Skeletal muscle tissue (tissue), 4 donors: Measurements from ENCODE around the gene TMOD1. TPM values are rescaled to one million over a fixed set of nuclear protein-coding genes. Genes with fewer than 3 reads are reported as not detected.

Source experiments
- H3K27ac ChIP-seq: one replicate; pipeline ENCODE4 v1.7.0; 2013; ENCODE audit warnings: mild to moderate bottlenecking, low read depth, low read length, inconsistent platforms
- H3K27me3 ChIP-seq, 3 donors: one replicate each; pipeline ENCODE4 v1.7.0; 2013; ENCODE audit warnings: low read length in 3 of 3; ENCODE audit not compliant: control insufficient read depth in 3 of 3, insufficient read depth in 3 of 3
- H3K36me3 ChIP-seq, 3 donors: one replicate each; pipeline ENCODE4 v1.7.0; 2013; ENCODE audit warnings: low read length in 3 of 3; ENCODE audit not compliant: control insufficient read depth in 3 of 3, insufficient read depth in 3 of 3
- H3K4me1 ChIP-seq, 3 donors: one replicate each; pipeline ENCODE4 v1.7.0; 2013; ENCODE audit warnings: low read length in 3 of 3, mild to moderate bottlenecking in 3 of 3; ENCODE audit not compliant: control insufficient read depth in 3 of 3, insufficient read depth in 3 of 3
- H3K4me3 ChIP-seq, 3 donors: one replicate each; pipeline ENCODE4 v1.7.0; 2013; ENCODE audit warnings: low read length in 3 of 3
- H3K9ac ChIP-seq, 3 donors: one replicate each; pipeline ENCODE4 v1.7.0; 2013; ENCODE audit warnings: low read length in 3 of 3, mild to moderate bottlenecking in 3 of 3, moderate library complexity in 2 of 3, low read depth in 1 of 3
- H3K9me3 ChIP-seq, 3 donors: one replicate each; pipeline ENCODE4 v1.7.0; 2013; ENCODE audit warnings: low read length in 3 of 3; ENCODE audit not compliant: control insufficient read depth in 3 of 3
- total RNA-seq: library from RNA; depleted of rRNA; stranded (reverse); fragments of >200 nt; gene quantifications from one replicate; pipeline ENCODE4 v1.2.3, GENCODE V29; 2014
- donor health status: Osteomylitis.

TMOD1 gene
- total RNA-seq, 1 donor from 2014 or later = 45.9 TPM

GRCh38 chr9:97598461-97599288 lies 97.2 kb downstream of the TMOD1 start:
- no peaks in the 10 kb centered on the region for H3K9me3 ChIP-seq
- H3K36me3 ChIP-seq = peaks cover 19 to 30% (median 26%) of the 10 kb centered on the region in 3 donors
- peaks cover 68 to 87% (median 85%) of the 10 kb centered on the region in 3 donors for H3K4me1 ChIP-seq
- no peak overlapping the region for H3K9ac ChIP-seq
- H3K4me3 ChIP-seq = peak overlapping the region in 1 of 3 donors; percentile 57
- H3K27me3 ChIP-seq = no peaks in the 10 kb centered on the region
- peak overlapping the region; percentile 44 for H3K27ac ChIP-seq

- no peak overlapping the region for H3K4me3 ChIP-seq
- peak overlapping the region in 2 of 3 donors; percentile 12 to 40 for H3K9ac ChIP-seq
- H3K4me1 ChIP-seq = peaks cover 64 to 84% (median 80%) of the 10 kb centered on the region in 3 donors
- peak overlapping the region; percentile 44 for H3K27ac ChIP-seq
- H3K36me3 ChIP-seq = peaks cover 24 to 35% (median 28%) of the 10 kb centered on the region in 3 donors
- no peaks in the 10 kb centered on the region for H3K27me3 ChIP-seq
- H3K9me3 ChIP-seq = no peaks in the 10 kb centered on the region
Measured at GRCh38 chr9:97599314-97599846, 97.9 kb downstream of the TMOD1 start.

- H3K4me3 ChIP-seq = peak overlapping the region in 1 of 3 donors; percentile 37
- H3K4me1 ChIP-seq = peaks cover 68 to 88% (median 78%) of the 10 kb centered on the region in 3 donors
- H3K9ac ChIP-seq = peak overlapping the region in 2 of 3 donors; percentile 11 to 80
- peak overlapping the region; percentile 79 for H3K27ac ChIP-seq
- H3K9me3 ChIP-seq = no peaks in the 10 kb centered on the region
- H3K36me3 ChIP-seq = peaks cover 30 to 47% (median 40%) of the 10 kb centered on the region in 3 donors
- H3K27me3 ChIP-seq = no peaks in the 10 kb centered on the region
Measured at GRCh38 chr9:97600531-97601227, 99.2 kb downstream of the TMOD1 start.

DNA sequence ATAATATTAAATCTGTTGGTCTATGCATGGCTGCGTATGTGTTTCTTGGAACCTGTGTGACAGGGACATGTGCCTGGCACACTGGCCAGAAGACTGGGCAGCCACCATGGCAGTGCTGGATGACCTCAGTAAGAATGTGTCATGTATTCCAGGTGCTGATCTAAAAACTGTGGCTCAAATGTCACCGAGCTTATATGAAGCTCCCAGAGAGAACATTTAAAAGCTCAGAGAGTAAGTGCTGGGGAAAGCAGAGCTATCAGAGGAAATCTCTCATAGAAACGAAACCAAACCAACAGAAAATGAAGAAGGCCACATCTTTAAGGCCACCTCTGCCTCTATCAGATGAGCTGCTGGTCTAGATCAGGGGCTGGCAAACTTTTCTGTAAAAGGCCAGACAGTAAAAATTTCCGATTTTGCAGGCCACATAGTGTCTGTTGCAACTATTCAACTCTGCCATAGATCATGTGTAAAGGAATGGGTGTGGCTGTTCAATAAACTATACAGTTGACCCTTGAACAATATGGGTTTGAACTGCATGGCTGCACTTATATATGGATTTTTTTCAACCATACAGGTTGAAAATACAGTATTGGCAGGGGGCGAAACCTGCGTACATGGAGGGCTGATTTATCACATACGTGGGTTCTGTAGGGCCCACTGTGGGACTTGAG lies 99.9 kb downstream of the TMOD1 start:
- Histone ChIP-seq H3K4me3 (peak overlapping the region; percentile 21 to 49 (median 36)), H3K9me3 (no peaks in the 10 kb centered on the region), H3K36me3 (peaks cover 30 to 51% (median 42%) of the 10 kb centered on the region in 3 donors), H3K9ac (peak overlapping the region; percentile 2 to 80 (median 37)), H3K27ac (peak overlapping the region; percentile 79), H3K4me1 (peaks cover 65 to 83% (median 78%) of the 10 kb centered on the region in 3 donors), H3K27me3 (no peaks in the 10 kb centered on the region)

DNA sequence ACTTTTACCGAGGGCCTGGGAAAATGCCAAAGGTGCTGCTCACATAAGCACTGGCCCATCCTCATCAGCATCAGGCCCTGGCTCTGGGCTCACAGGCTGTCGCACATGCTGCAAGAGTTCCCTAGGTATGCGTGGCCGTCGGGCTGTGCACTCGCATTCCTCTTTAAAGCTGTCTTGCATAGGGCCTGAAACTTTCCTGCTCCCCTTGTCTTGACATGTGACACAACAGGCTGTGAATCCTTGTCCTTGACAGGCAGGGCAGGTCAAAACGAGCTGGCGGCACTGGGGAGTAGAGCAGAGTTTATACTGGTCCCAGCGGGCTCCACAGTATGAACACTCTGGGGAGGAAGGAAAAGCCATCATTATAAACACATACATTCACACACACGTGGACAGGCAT lies 101.0 kb downstream of the TMOD1 start:
- Histone ChIP-seq H3K4me3 (peak overlapping the region in 1 of 3 donors; percentile 49), H3K36me3 (peaks cover 30 to 51% (median 42%) of the 10 kb centered on the region in 3 donors), H3K27ac (peak overlapping the region; percentile 79), H3K9me3 (no peaks in the 10 kb centered on the region), H3K27me3 (no peaks in the 10 kb centered on the region), H3K4me1 (peaks cover 62 to 77% (median 70%) of the 10 kb centered on the region in 3 donors), H3K9ac (peak overlapping the region; percentile 29 to 73 (median 36))

GRCh38 chr9:97604901-97605645 lies 103.6 kb downstream of the TMOD1 start:
- Histone ChIP-seq H3K9ac (peak overlapping the region in 1 of 3 donors; percentile 8), H3K9me3 (no peaks in the 10 kb centered on the region), H3K4me1 (peaks cover 42 to 52% (median 49%) of the 10 kb centered on the region in 3 donors), H3K27me3 (no peaks in the 10 kb centered on the region), H3K36me3 (peaks cover 28 to 47% (median 43%) of the 10 kb centered on the region in 3 donors), H3K27ac (peak overlapping the region; percentile 64), H3K4me3 (no peak overlapping the region)

DNA sequence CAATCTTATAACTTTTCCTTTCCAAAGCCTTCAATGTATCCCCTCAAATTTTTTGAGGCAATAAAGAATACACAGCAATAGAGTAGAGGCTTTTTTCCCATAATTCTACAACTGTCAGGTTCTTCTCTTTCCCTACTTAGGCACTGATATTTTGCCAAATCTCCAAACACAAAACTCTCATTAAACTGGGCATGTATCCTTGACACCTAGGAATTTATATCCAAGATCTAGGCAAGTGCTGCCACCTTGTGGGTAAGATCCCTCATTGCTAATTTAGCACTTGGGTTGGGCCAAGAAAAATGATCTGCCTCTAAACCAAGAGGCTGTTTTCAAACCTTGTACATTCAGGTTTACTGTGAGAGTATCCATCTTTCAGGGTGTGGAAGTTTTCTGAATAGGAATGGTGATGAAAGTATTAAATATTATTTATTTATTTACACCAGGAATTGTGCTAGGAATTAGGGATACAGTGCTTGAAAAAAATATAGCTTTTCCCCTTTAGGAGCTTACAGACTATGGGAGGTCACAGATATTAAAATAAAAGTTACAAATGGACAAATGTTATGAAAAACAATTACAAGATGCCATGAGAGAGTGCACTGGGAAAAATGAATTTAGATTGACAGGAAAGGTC lies 114.1 kb downstream of the TMOD1 start:
- H3K9ac ChIP-seq = peak overlapping the region in 1 of 3 donors; percentile 2

GRCh38 chr9:97617939-97618416 lies 116.5 kb downstream of the TMOD1 start:
- H3K27me3 ChIP-seq = no peaks in the 10 kb centered on the region
- H3K9me3 ChIP-seq = no peaks in the 10 kb centered on the region
- H3K4me3 ChIP-seq = no peak overlapping the region
- peaks cover 0 to 7% (median 5%) of the 10 kb centered on the region in 3 donors for H3K4me1 ChIP-seq
- H3K9ac ChIP-seq = no peak overlapping the region
- H3K36me3 ChIP-seq = peaks cover 2 to 27% (median 25%) of the 10 kb centered on the region in 3 donors
- H3K27ac ChIP-seq = no peak overlapping the region

More for the DNA sequence above, 114.1 kb downstream of the TMOD1 start:
- H3K36me3 ChIP-seq = peaks cover 7 to 32% (median 20%) of the 10 kb centered on the region in 3 donors
- no peaks in the 10 kb centered on the region for H3K9me3 ChIP-seq
- no peak overlapping the region for H3K27ac ChIP-seq
- no peak overlapping the region for H3K4me3 ChIP-seq
- H3K27me3 ChIP-seq = no peaks in the 10 kb centered on the region
- peaks cover 0 to 7% (median 5%) of the 10 kb centered on the region in 3 donors for H3K4me1 ChIP-seq
